Measurements from ENCODE around the gene SERPIND1. TPM values are rescaled to one million over a fixed set of nuclear protein-coding genes. Genes with fewer than 3 reads are reported as not detected.
"Not testable (repeated sequence)": the region's sequence is repeated elsewhere in the genome, so short reads cannot be mapped to it uniquely, and the experiment has no call there.

The SERPIND1 gene
- total and polyA plus RNA-seq, 2 experiments from 2014 or later = not detected

GRCh38 chr22:20822240-20822639 is 48.3 kb downstream of the SERPIND1 start:
- H3K4me1 ChIP-seq (ENCODE audit: insufficient read depth) = no peaks in the 10 kb centered on the region
- H3K9me2 ChIP-seq (ENCODE audit: insufficient read depth) = no peaks in the 10 kb centered on the region
- H3K4me2 ChIP-seq = no peak overlapping the region
- no peak overlapping the region for H3K27ac Mint-ChIP-seq
- no peak for TF ChIP-seq REST (IDR thresholded peaks at IDR 0.05; ENCODE audit: unreplicated experiment)
- H3K36me3 Mint-ChIP-seq (ENCODE audit: low read depth) = no peaks in the 10 kb centered on the region
- no peaks in the 10 kb centered on the region for H3K4me1 Mint-ChIP-seq
- no peak for DNase-seq (ENCODE audit: low spot score)
- H2AFZ ChIP-seq = no peak overlapping the region
- peaks cover 5% of the 10 kb centered on the region; the same call in 1 of the 2 replicates for H4K20me1 ChIP-seq (replicated peaks; ENCODE audit: insufficient read depth)
- no peaks in the 10 kb centered on the region; the same call in 2 of the 3 replicates for H3K9me3 Mint-ChIP-seq
- H3K79me2 ChIP-seq (replicated peaks; ENCODE audit: insufficient read depth) = no peaks in the 10 kb centered on the region
- H3F3A ChIP-seq (replicated peaks; ENCODE audit: low read depth) = no peaks in the 10 kb centered on the region
- H3K36me3 ChIP-seq (ENCODE audit: insufficient read depth) = peaks cover 3% of the 10 kb centered on the region; the same call in 1 of the 2 replicates
- no peaks in the 10 kb centered on the region for H3K27me3 ChIP-seq (ENCODE audit: insufficient read depth)
- no peak overlapping the region for H3K4me3 Mint-ChIP-seq
- no peak for ATAC-seq
- H3K27me3 Mint-ChIP-seq (ENCODE audit: insufficient read depth, low read depth, poor library complexity) = no peaks in the 10 kb centered on the region
- H3K27ac ChIP-seq (ENCODE audit: low read depth) = no peak overlapping the region
- no peak overlapping the region for H3K4me3 ChIP-seq

DNA sequence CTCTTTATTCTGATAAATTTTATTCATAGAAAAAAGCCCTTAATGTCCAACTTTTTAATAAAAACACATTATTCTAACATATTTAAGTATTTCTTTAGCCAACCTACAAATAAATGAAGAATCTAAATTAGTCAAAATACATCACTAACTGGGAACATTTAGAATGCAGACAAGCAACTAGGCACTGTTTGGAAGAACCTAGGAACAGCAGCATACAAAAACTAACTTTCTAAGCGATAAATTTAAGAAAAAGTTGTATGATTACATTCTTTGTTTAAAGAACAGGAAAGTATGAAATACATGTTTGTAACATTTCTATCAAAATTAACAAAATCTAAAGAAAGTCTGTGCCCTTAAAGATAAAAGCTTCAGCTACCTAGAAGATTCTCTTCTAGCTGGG is 49.4 kb downstream of the SERPIND1 start:
- Mint-ChIP-seq H3K36me3 (ENCODE audit: low read depth) (no peaks in the 10 kb centered on the region), H3K4me1 (no peaks in the 10 kb centered on the region), H3K27ac (no peak overlapping the region), H3K27me3 (ENCODE audit: insufficient read depth, low read depth, poor library complexity) (no peaks in the 10 kb centered on the region), H3K4me3 (no peak overlapping the region), H3K9me3 (no peaks in the 10 kb centered on the region; the same call in 2 of the 3 replicates)
- peaks cover 5% of the 10 kb centered on the region; the same call in 1 of the 2 replicates for H4K20me1 ChIP-seq (replicated peaks; ENCODE audit: insufficient read depth)
- H3K27ac ChIP-seq (ENCODE audit: low read depth) = no peak overlapping the region
- no peaks in the 10 kb centered on the region for H3K9me2 ChIP-seq (ENCODE audit: insufficient read depth)
- no peaks in the 10 kb centered on the region for H3K27me3 ChIP-seq (ENCODE audit: insufficient read depth)
- ATAC-seq (no peak), DNase-seq (ENCODE audit: low spot score) (no peak)
- TF ChIP-seq EZH2phosphoT487 (IDR thresholded peaks at IDR 0.05; ENCODE audit: unreplicated experiment) (no peak), ZNF331 (CRISPR knock-in tag; IDR thresholded peaks at IDR 0.05; ENCODE audit: low read depth) (no peak), EZH2 (IDR thresholded peaks at IDR 0.05; ENCODE audit: low read depth, unreplicated experiment) (no peak), POLR2AphosphoS5 (IDR thresholded peaks at IDR 0.05; ENCODE audit: low read depth) (no peak), REST (IDR thresholded peaks at IDR 0.05; ENCODE audit: unreplicated experiment) (no peak)
- H3K4me1 ChIP-seq (ENCODE audit: insufficient read depth) = no peaks in the 10 kb centered on the region
- no peak overlapping the region for H3K4me3 ChIP-seq
- H3K4me2 ChIP-seq = no peak overlapping the region
- no peak overlapping the region for H2AFZ ChIP-seq
- H3K36me3 ChIP-seq (ENCODE audit: insufficient read depth) = peaks cover 3% of the 10 kb centered on the region; the same call in 1 of the 2 replicates
- no peaks in the 10 kb centered on the region for H3F3A ChIP-seq (replicated peaks; ENCODE audit: low read depth)
- no peaks in the 10 kb centered on the region for H3K79me2 ChIP-seq (replicated peaks; ENCODE audit: insufficient read depth)

- H3K4me3 Mint-ChIP-seq; H3K27ac ChIP-seq (ENCODE audit: low read depth): not testable (repeated sequence)
These were observed 51.3 kb downstream of the SERPIND1 start for GRCh38 chr22:20825216-20825615.

More at GRCh38 chr22:20825216-20825615, 51.3 kb downstream of the SERPIND1 start:
- not testable (repeated sequence) for H3K27me3 ChIP-seq (ENCODE audit: insufficient read depth); H3K4me1 ChIP-seq (ENCODE audit: insufficient read depth); H3K27ac Mint-ChIP-seq; H3K4me2 ChIP-seq; H3K36me3 Mint-ChIP-seq (ENCODE audit: low read depth); H3K4me3 ChIP-seq; H3K4me1 Mint-ChIP-seq; H3K9me3 Mint-ChIP-seq; H3K27me3 Mint-ChIP-seq (ENCODE audit: insufficient read depth, low read depth, poor library complexity); ATAC-seq; H3F3A ChIP-seq (replicated peaks; ENCODE audit: low read depth); H4K20me1 ChIP-seq (replicated peaks; ENCODE audit: insufficient read depth); H2AFZ ChIP-seq; DNase-seq (ENCODE audit: low spot score); H3K9me2 ChIP-seq (ENCODE audit: insufficient read depth); H3K79me2 ChIP-seq (replicated peaks; ENCODE audit: insufficient read depth); H3K36me3 ChIP-seq (ENCODE audit: insufficient read depth)

All from GM23338 (cell line).